HEK293 (cell line): ENCODE measurements around the gene WDFY2.

Experiments
- CTCF ChIA-PET: fragments of 350-600 bp; formaldehyde crosslinking; extraction: SDS; loops from one replicate; lab custom pipeline; 2021; ENCODE audit warnings: antibody characterized with exemption; lab: Yijun Ruan, JAX
- POLR2A ChIA-PET: fragments of 300-600 bp; formaldehyde crosslinking; extraction: SDS; loops from one replicate; lab custom pipeline; 2020; ENCODE audit warnings: antibody characterized with exemption, inconsistent platforms; lab: Yijun Ruan, JAX
- H3K27ac ChIP-seq: fragments of 200-500 bp; sonication (Bioruptor generic); 2 replicates; pipeline ENCODE4 v1.5.1; 2014; ENCODE audit warnings: low read depth, low read length, control low read depth, inconsistent platforms; ENCODE audit errors: extremely low read depth
- H3K36me3 ChIP-seq, 2 experiments: fragments of 200-500 bp in 1 of 2; sonication (Bioruptor generic) in 1 of 2; 1 replicate in 1 of 2; 2 replicates in 1 of 2; pipeline ENCODE4 v1.5.1; 2014 to 2017; ENCODE audit warnings: inconsistent platforms in 2 of 2, low read length in 2 of 2; ENCODE audit not compliant: control insufficient read depth in 2 of 2, insufficient read depth in 1 of 2
- H3K4me1 ChIP-seq: fragments of 200-500 bp; sonication (Bioruptor generic); 2 replicates; pipeline ENCODE4 v1.5.1; 2014; ENCODE audit warnings: mild to moderate bottlenecking, low read length, inconsistent platforms; ENCODE audit not compliant: control insufficient read depth, insufficient read depth
- H3K4me3 ChIP-seq: 2 replicates; pipeline ENCODE4 v1.5.1; 2011; ENCODE audit warnings: low read depth, mild to moderate bottlenecking, control low read depth, low read length, moderate library complexity
- H3K9me3 ChIP-seq: fragments of 200-500 bp; sonication (Bioruptor generic); 2 replicates; pipeline ENCODE4 v1.5.1; 2014; ENCODE audit warnings: low read depth, low read length, inconsistent platforms; ENCODE audit not compliant: control insufficient read depth, insufficient read depth
- BCL11B ChIP-seq: fragments of 450-650 bp; formaldehyde crosslinking; IDR thresholded peaks from 2 replicates; pipeline ENCODE4 v1.5.1; 2016; ENCODE audit warnings: low read depth, missing biosample characterization, missing genetic modification characterization
- GLIS2 ChIP-seq: fragments of 450-650 bp; formaldehyde crosslinking; IDR thresholded peaks from 2 replicates; pipeline ENCODE4 v1.5.1; 2016; ENCODE audit warnings: missing biosample characterization, missing genetic modification characterization
- HOXD13 ChIP-seq: sonication (generic); formaldehyde crosslinking; IDR thresholded peaks from 2 replicates; pipeline ENCODE4 v1.8.0; 2022; ENCODE audit warnings: missing genetic modification reagents, borderline replicate concordance
- YY1 ChIP-seq: fragments of 450-650 bp; formaldehyde crosslinking; IDR thresholded peaks from 2 replicates; pipeline ENCODE4 v1.5.1; 2018; ENCODE audit warnings: missing biosample characterization, missing genetic modification characterization
- ZNF121 ChIP-seq: fragments of 450-650 bp; formaldehyde crosslinking; IDR thresholded peaks from 2 replicates; pipeline ENCODE4 v1.5.1; 2016; ENCODE audit warnings: missing biosample characterization, missing genetic modification characterization
- ZNF184 ChIP-seq: fragments of 450-650 bp; IDR thresholded peaks from 2 replicates; pipeline ENCODE4 v1.5.1; 2018; ENCODE audit warnings: missing biosample characterization, mild to moderate bottlenecking, missing genetic modification characterization
- ZNF404 ChIP-seq: fragments of 450-650 bp; formaldehyde crosslinking; IDR thresholded peaks from 2 replicates; pipeline ENCODE4 v1.5.1; 2017; ENCODE audit warnings: missing biosample characterization, missing genetic modification characterization
- ZNF416 ChIP-seq: fragments of 450-650 bp; formaldehyde crosslinking; IDR thresholded peaks from 2 replicates; pipeline ENCODE4 v1.5.1; 2016; ENCODE audit warnings: missing biosample characterization, missing genetic modification characterization
- ZNF514 ChIP-seq: fragments of 450-650 bp; formaldehyde crosslinking; IDR thresholded peaks from 2 replicates; pipeline ENCODE4 v1.5.1; 2016; ENCODE audit warnings: missing biosample characterization, missing genetic modification characterization
- ZNF530 ChIP-seq: fragments of 450-650 bp; formaldehyde crosslinking; IDR thresholded peaks from 2 replicates; pipeline ENCODE4 v1.5.1; 2016; ENCODE audit warnings: low read depth, missing biosample characterization, missing genetic modification characterization
- ZNF555 ChIP-seq: fragments of 450-650 bp; formaldehyde crosslinking; conservative IDR thresholded peaks from 2 replicates; pipeline ENCODE4 v1.5.1; 2017; ENCODE audit warnings: missing biosample characterization, mild to moderate bottlenecking, missing genetic modification characterization, inconsistent platforms
- ZNF623 ChIP-seq: fragments of 450-650 bp; formaldehyde crosslinking; IDR thresholded peaks from 2 replicates; pipeline ENCODE4 v1.5.1; 2016; ENCODE audit warnings: missing biosample characterization, missing genetic modification characterization
- ZNF654 ChIP-seq: fragments of 450-650 bp; formaldehyde crosslinking; IDR thresholded peaks from 2 replicates; pipeline ENCODE4 v1.5.1; 2016; ENCODE audit warnings: low read depth, missing biosample characterization, missing genetic modification characterization
- ZNF776 ChIP-seq: fragments of 450-650 bp; formaldehyde crosslinking; IDR thresholded peaks from 2 replicates; pipeline ENCODE4 v1.5.0; 2017; ENCODE audit warnings: missing biosample characterization, missing genetic modification characterization, borderline replicate concordance
- ZNF792 ChIP-seq: fragments of 450-650 bp; formaldehyde crosslinking; IDR thresholded peaks from 2 replicates; pipeline ENCODE4 v1.5.1; 2016; ENCODE audit warnings: missing biosample characterization, missing genetic modification characterization
- ZXDB ChIP-seq: fragments of 450-650 bp; formaldehyde crosslinking; IDR thresholded peaks from 2 replicates; pipeline ENCODE4 v1.5.1; 2016; ENCODE audit warnings: missing biosample characterization, missing genetic modification characterization
- TF ChIP-seq, protein P1 (sequence below): fragments of 450-650 bp; formaldehyde crosslinking; IDR thresholded peaks from 2 replicates; pipeline ENCODE4; 2016; ENCODE audit warnings: missing biosample characterization, missing genetic modification characterization
- TF ChIP-seq, protein P2 (sequence below): fragments of 450-650 bp; IDR thresholded peaks from 2 replicates; pipeline ENCODE4 v1.5.1; 2018; ENCODE audit warnings: missing biosample characterization, mild to moderate bottlenecking, missing genetic modification characterization
- TF ChIP-seq, protein P3 (sequence below): fragments of 450-650 bp; formaldehyde crosslinking; IDR thresholded peaks from 2 replicates; pipeline ENCODE4 v1.5.1; 2016; ENCODE audit warnings: missing biosample characterization, missing genetic modification characterization

The WDFY2 gene

DNA sequence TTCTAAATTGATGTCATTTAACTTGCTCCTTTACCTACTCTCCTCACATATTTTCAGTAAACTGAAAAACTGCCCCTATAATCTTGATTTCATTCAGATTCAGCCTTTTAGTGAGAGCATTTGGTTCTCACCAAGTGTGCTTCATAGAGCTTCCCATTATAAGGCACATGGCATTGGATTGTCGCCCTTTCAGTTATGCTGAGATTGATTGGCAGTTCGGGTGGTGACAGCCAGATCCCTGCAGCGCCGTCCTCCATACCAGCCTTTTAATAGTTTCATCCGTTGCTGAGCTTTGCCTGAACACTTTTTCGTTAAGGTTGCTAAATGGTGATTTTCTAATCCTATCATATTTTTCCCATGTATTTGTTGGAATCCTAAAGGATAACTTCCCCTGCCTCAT is 139.3 kb downstream of the WDFY2 start:
- TF ChIP-seq ZNF416 (tag by site-specific recombination) (no peak), ZNF404 (tag by site-specific recombination) (no peak), ZNF792 (no peak), GLIS2 (no peak), ZNF530 (tag by site-specific recombination) (no peak), YY1 (tag by site-specific recombination) (no peak), BCL11B (tag by site-specific recombination) (no peak), ZNF514 (tag by site-specific recombination) (no peak), ZNF654 (tag by site-specific recombination) (no peak), ZNF121 (tag by site-specific recombination) (no peak)
- TF ChIP-seq, protein P1, sequence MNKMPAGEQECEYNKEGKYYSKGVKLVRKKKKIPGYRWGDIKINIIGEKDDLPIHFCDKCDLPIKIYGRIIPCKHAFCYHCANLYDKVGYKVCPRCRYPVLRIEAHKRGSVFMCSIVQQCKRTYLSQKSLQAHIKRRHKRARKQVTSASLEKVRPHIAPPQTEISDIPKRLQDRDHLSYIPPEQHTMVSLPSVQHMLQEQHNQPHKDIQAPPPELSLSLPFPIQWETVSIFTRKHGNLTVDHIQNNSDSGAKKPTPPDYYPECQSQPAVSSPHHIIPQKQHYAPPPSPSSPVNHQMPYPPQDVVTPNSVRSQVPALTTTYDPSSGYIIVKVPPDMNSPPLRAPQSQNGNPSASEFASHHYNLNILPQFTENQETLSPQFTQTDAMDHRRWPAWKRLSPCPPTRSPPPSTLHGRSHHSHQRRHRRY (tag by site-specific recombination): no peak
- TF ChIP-seq, protein P2, sequence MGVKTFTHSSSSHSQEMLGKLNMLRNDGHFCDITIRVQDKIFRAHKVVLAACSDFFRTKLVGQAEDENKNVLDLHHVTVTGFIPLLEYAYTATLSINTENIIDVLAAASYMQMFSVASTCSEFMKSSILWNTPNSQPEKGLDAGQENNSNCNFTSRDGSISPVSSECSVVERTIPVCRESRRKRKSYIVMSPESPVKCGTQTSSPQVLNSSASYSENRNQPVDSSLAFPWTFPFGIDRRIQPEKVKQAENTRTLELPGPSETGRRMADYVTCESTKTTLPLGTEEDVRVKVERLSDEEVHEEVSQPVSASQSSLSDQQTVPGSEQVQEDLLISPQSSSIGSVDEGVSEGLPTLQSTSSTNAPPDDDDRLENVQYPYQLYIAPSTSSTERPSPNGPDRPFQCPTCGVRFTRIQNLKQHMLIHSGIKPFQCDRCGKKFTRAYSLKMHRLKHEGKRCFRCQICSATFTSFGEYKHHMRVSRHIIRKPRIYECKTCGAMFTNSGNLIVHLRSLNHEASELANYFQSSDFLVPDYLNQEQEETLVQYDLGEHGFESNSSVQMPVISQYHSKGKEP: no peak
- TF ChIP-seq, protein P3, sequence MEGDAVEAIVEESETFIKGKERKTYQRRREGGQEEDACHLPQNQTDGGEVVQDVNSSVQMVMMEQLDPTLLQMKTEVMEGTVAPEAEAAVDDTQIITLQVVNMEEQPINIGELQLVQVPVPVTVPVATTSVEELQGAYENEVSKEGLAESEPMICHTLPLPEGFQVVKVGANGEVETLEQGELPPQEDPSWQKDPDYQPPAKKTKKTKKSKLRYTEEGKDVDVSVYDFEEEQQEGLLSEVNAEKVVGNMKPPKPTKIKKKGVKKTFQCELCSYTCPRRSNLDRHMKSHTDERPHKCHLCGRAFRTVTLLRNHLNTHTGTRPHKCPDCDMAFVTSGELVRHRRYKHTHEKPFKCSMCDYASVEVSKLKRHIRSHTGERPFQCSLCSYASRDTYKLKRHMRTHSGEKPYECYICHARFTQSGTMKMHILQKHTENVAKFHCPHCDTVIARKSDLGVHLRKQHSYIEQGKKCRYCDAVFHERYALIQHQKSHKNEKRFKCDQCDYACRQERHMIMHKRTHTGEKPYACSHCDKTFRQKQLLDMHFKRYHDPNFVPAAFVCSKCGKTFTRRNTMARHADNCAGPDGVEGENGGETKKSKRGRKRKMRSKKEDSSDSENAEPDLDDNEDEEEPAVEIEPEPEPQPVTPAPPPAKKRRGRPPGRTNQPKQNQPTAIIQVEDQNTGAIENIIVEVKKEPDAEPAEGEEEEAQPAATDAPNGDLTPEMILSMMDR (tag by site-specific recombination): no peak
- TF ChIP-seq, all 188 proteins: peak for 0
- POLR2A ChIA-PET: no interaction called here
- CTCF ChIA-PET: interaction anchor here (0.6 kb wide), 1 partner anchor 78 kb away, joined by 3 read pairs; no protein-coding TSS in a partner anchor

DNA sequence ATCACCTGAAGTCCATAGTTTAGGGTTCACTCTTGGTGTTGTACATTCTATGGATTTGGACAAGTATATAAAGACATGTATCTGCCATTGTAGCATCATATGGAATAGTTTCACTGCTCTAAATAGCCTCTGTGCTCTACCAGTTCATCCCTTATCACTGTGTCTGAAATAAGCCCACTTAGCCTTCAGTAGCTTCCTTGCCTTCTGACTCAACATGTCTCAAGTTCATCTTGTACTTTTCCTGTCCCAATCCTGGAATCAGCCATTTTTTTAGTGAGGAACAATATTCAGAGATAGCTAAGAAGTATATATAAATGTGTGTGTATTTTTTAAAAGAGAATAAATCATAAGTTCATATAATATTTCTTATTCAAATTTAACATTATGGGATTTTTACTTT is 140.5 kb downstream of the WDFY2 start:
- Histone ChIP-seq H3K4me3 (no peak overlapping the region), H3K4me1 (no peaks in the 10 kb centered on the region), H3K9me3 (no peaks in the 10 kb centered on the region), H3K36me3 (peaks cover 0 to 4% of the 10 kb centered on the region in 2 experiments; a peak in 2 of 3 replicates), H3K27ac (no peak overlapping the region)
- ChIA-PET CTCF (interaction anchor here (0.6 kb wide), 1 partner anchor 1453 kb away, joined by 4 read pairs; no protein-coding TSS in a partner anchor), POLR2A (no interaction called here)
- TF ChIP-seq ZNF623 (tag by site-specific recombination) (no peak), HOXD13 (CRISPR knock-in tag) (no peak), ZNF555 (tag by site-specific recombination) (no peak), ZXDB (no peak), ZNF184 (no peak), ZNF776 (no peak)
- TF ChIP-seq, protein P3 (tag by site-specific recombination): no peak

More for the DNA sequence above, 139.3 kb downstream of the WDFY2 start:
- Histone ChIP-seq H3K4me3 (no peak overlapping the region), H3K9me3 (no peaks in the 10 kb centered on the region), H3K36me3 (peaks cover 0 to 4% of the 10 kb centered on the region in 2 experiments; a peak in 2 of 3 replicates), H3K4me1 (no peaks in the 10 kb centered on the region), H3K27ac (no peak overlapping the region)
